B cell (primary cell): ENCODE measurements around the gene ENOX1. TPM values are rescaled to one million over a fixed set of nuclear protein-coding genes. Genes with fewer than 3 reads are reported as not detected.

Source experiments
- ATAC-seq: fragments of 200-7000 bp; cut with Tn5 transposase; one replicate; pipeline ENCODE4 v1.10.0; 2021; ENCODE audit warnings: low read depth, mild to moderate bottlenecking, moderate number of reproducible peaks, moderate library complexity
- CTCF ChIA-PET: fragments of 350-600 bp; sonication (Branson Sonifier 250); formaldehyde crosslinking; loops from one replicate; lab custom pipeline; 2021; ENCODE audit warnings: antibody characterized with exemption, inconsistent platforms; lab: Charles Lee
- POLR2A ChIA-PET: fragments of 350-600 bp; sonication (Branson Sonifier 250); formaldehyde crosslinking; loops from one replicate; lab custom pipeline; 2021; ENCODE audit warnings: antibody characterized with exemption; lab: Charles Lee
- DNase-seq: peaks from one replicate; pipeline ENCODE4 v3.0.0; 2013
- H2AFZ ChIP-seq: 2 replicates; pipeline ENCODE4 v1.6.1; 2012; ENCODE audit warnings: mild to moderate bottlenecking, low read depth, low read length; ENCODE audit not compliant: insufficient read depth, poor library complexity, severe bottlenecking
- H3K27ac ChIP-seq, 2 donors: 1 replicate in 1 of 2; 2 replicates in 1 of 2; pipeline ENCODE4 v1.5.1; 2012 to 2013; ENCODE audit warnings: low read length in 2 of 2, mild to moderate bottlenecking in 2 of 2, moderate library complexity in 1 of 2
- H3K27me3 ChIP-seq, 4 experiments: fragments of 200-600 bp in 1 of 4; sonication (generic) in 1 of 4; replicated peaks in 1 of 4; 1 replicate in 2 of 4; 2 replicates in 2 of 4; pipeline versions ENCODE4 v1.6.1 to v1.7.0; 2013 to 2016; ENCODE audit warnings: low read length in 3 of 4, mild to moderate bottlenecking in 2 of 4, mixed read lengths in 1 of 4, moderate library complexity in 1 of 4; ENCODE audit not compliant: insufficient read depth in 4 of 4, control insufficient read depth in 3 of 4; ENCODE audit errors: control extremely low read depth in 1 of 4
- H3K36me3 ChIP-seq, 2 experiments: replicated peaks in 1 of 2; 1 replicate in 1 of 2; 2 replicates in 1 of 2; pipeline versions ENCODE4 v1.6.1 to v1.7.1; 2013; ENCODE audit warnings: low read length in 1 of 2; ENCODE audit not compliant: insufficient read depth in 2 of 2, control insufficient read depth in 1 of 2; ENCODE audit errors: control extremely low read depth in 1 of 2, extremely low read depth in 1 of 2
- H3K4me1 ChIP-seq, 2 donors: fragments of 200-600 bp in 1 of 2; sonication (generic) in 1 of 2; 1 replicate in 1 of 2; 2 replicates in 1 of 2; pipeline versions ENCODE4 v1.5.1 to v1.6.1; 2013 to 2017; ENCODE audit warnings: low read length in 2 of 2; ENCODE audit not compliant: control insufficient read depth in 2 of 2, insufficient read depth in 2 of 2
- H3K4me2 ChIP-seq: replicated peaks from 2 replicates; pipeline ENCODE3; 2012; ENCODE audit warnings: mild to moderate bottlenecking, low read depth, low read length; ENCODE audit not compliant: poor library complexity, severe bottlenecking
- H3K4me3 ChIP-seq, 5 experiments: fragments of 200-600 bp in 1 of 5; sonication (generic) in 1 of 5; 1 replicate in 3 of 5; 2 replicates in 2 of 5; pipeline versions ENCODE4 v1.5.1 to v1.7.0; 2011 to 2016; ENCODE audit warnings: low read length in 4 of 5, mild to moderate bottlenecking in 4 of 5, low read depth in 2 of 5, control low read depth in 1 of 5, moderate library complexity in 1 of 5; ENCODE audit not compliant: insufficient read depth in 1 of 5; ENCODE audit errors: control extremely low read depth in 1 of 5, extremely low read depth in 1 of 5
- H3K79me2 ChIP-seq: fragments of 200-600 bp; sonication (generic); one replicate; pipeline ENCODE4 v1.6.0; 2016; ENCODE audit warnings: low read length; ENCODE audit not compliant: control insufficient read depth, insufficient read depth
- H3K9ac ChIP-seq: fragments of 200-600 bp; sonication (generic); 2 replicates; pipeline ENCODE4 v1.6.1; 2017; ENCODE audit warnings: mild to moderate bottlenecking, low read length, moderate library complexity
- H3K9me3 ChIP-seq, 3 donors: one replicate each; pipeline versions ENCODE4 v1.6.1 to v1.7.1; 2013; ENCODE audit warnings: low read length in 2 of 3; ENCODE audit not compliant: control insufficient read depth in 2 of 3, insufficient read depth in 1 of 3; ENCODE audit errors: control extremely low read depth in 1 of 3
- H4K20me1 ChIP-seq: 2 replicates; pipeline ENCODE4 v1.6.0; 2012; ENCODE audit warnings: mild to moderate bottlenecking, low read length; ENCODE audit not compliant: insufficient read depth, control insufficient read depth, poor library complexity, severe bottlenecking
- H3K27ac Mint-ChIP-seq: one replicate; pipeline ENCODE4 v1.8.0; 2021; ENCODE audit warnings: mixed read lengths
- H3K27me3 Mint-ChIP-seq: one replicate; pipeline ENCODE4 v1.8.0; 2021; ENCODE audit warnings: mixed read lengths
- H3K4me1 Mint-ChIP-seq: one replicate; pipeline ENCODE4 v1.8.0; 2021; ENCODE audit warnings: mixed read lengths
- H3K4me3 Mint-ChIP-seq: one replicate; pipeline ENCODE4 v1.8.0; 2021; ENCODE audit warnings: mixed read lengths
- H3K9me3 Mint-ChIP-seq: one replicate; pipeline ENCODE4 v1.8.0; 2022; ENCODE audit warnings: mixed read lengths; ENCODE audit not compliant: insufficient read depth
- CTCF ChIP-seq: fragments of 200-600 bp; IDR thresholded peaks from one replicate; pipeline ENCODE4 v1.8.0; 2022; ENCODE audit warnings: antibody characterized with exemption, mild to moderate bottlenecking
- EZH2 ChIP-seq: IDR thresholded peaks from 2 replicates; pipeline ENCODE4 v1.6.1; 2012; ENCODE audit warnings: borderline replicate concordance, low read depth, mild to moderate bottlenecking, moderate library complexity, low read length; ENCODE audit not compliant: insufficient read depth, poor library complexity, severe bottlenecking
- whole genome bisulfite sequencing: methylation state at CpG from one replicate; pipeline ENCODE4 v1.1.5; 2013; ENCODE audit warnings: missing lambda C conversion rate; ENCODE audit not compliant: insufficient coverage; 5-methylcytosine and 5-hydroxymethylcytosine counted together
- intact Hi-C: fragments of 100-400 bp; cut with micrococcal nuclease; formaldehyde crosslinking; loops from one replicate; pipeline ENCODE4 v1.10.0; 2022
- polyA plus RNA-seq: library from polyadenylated mRNA; depleted of rRNA; stranded (reverse); fragments of >200 nt; gene quantifications from 2 replicates; pipeline ENCODE4 v1.2.3, GENCODE V29; 2012
- total RNA-seq, 2 donors: library from RNA; stranded (reverse); fragments of 120-200 nt in 1 of 2; gene quantifications; 1 replicate in 1 of 2; 2 replicates in 1 of 2; pipeline versions ENCODE4 v1.2.3 to v1.2.4, GENCODE V29; 2013 to 2022

ENOX1 gene
- total and polyA plus RNA-seq, 2 donors (not counting 1 experiment from before 2014, with no cell fraction given): not detected

DNA sequence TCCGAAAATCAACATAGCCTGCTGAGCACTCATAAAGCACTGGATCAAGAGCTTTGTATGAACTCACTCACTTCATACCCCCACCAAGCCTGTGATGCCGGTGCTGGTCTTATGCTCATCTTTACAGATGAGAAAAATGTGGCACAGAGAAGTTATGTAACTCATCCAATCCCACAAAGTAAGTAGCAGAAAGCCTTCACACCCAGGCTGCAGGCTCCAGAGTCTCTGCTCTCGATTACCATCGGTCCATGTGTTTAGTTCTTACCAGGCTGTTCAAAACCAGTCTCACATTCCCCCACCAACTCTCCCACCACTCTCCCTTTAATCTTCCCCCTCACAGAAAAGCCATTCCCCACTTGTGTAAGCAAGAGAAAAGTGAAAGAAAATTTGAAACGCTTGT, 487.4 kb downstream of the ENOX1 start:
- WGBS: 86% methylated on average over 4 of the region's 5 CpGs

DNA sequence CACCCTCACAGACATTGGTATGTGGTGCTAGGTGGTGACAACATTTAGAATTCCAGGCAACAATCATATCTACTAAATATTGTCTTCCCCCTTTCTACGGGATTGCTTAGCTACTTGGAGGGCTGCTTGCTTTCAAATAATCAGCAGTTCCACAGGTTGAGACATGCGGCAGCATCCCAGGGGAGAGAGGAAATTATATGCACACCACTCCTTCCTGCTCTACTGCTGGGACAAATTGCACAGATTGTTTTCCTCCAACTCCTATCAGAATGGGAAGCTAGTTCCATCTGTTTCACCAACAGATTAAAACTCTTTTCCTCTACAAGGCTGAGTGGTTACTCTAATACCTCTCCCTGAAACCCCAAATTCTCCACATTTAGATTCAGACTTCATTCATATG, 488.0 kb downstream of the ENOX1 start:
- CTCF ChIA-PET: no interaction called here
- POLR2A ChIA-PET: no interaction called here
- Mint-ChIP-seq H3K9me3 (no peaks in the 10 kb centered on the region), H3K4me3 (no peak overlapping the region), H3K27me3 (peaks cover 32% of the 10 kb centered on the region), H3K4me1 (no peaks in the 10 kb centered on the region), H3K27ac (no peak overlapping the region)
- no peak for DNase-seq
- no peak overlapping the region for H3K4me3 ChIP-seq
- H4K20me1 ChIP-seq: no peaks in the 10 kb centered on the region
- no peaks in the 10 kb centered on the region for H3K4me1 ChIP-seq
- no peaks in the 10 kb centered on the region for H3K27me3 ChIP-seq
- no peak overlapping the region for H3K27ac ChIP-seq
- H3K9ac ChIP-seq: no peak overlapping the region
- no CpG with 5 or more reads among the region's 2 CpGs for WGBS
- intact Hi-C loops: no loop called here
- H3K4me2 ChIP-seq: no peak overlapping the region
- H2AFZ ChIP-seq: no peak overlapping the region
- TF ChIP-seq EZH2 (no peak), CTCF (no peak)
- ATAC-seq: no peak
- no peaks in the 10 kb centered on the region for H3K9me3 ChIP-seq
- H3K79me2 ChIP-seq: no peaks in the 10 kb centered on the region
- no peaks in the 10 kb centered on the region for H3K36me3 ChIP-seq

More for the DNA sequence above, 487.4 kb downstream of the ENOX1 start:
- H3K4me3 Mint-ChIP-seq: no peak overlapping the region
- Histone ChIP-seq H4K20me1 (no peaks in the 10 kb centered on the region), H3K79me2 (no peaks in the 10 kb centered on the region), H3K4me1 (no peaks in the 10 kb centered on the region), H3K36me3 (no peaks in the 10 kb centered on the region), H3K9me3 (no peaks in the 10 kb centered on the region), H3K27me3 (no peaks in the 10 kb centered on the region), H3K4me2 (no peak overlapping the region), H3K9ac (no peak overlapping the region), H3K27ac (no peak overlapping the region), H2AFZ (no peak overlapping the region), H3K4me3 (no peak overlapping the region)
- TF ChIP-seq EZH2: no peak
- TF ChIP-seq CTCF: no peak
- ChIA-PET CTCF (no interaction called here), POLR2A (no interaction called here)
- no peaks in the 10 kb centered on the region for H3K4me1 Mint-ChIP-seq
- H3K9me3 Mint-ChIP-seq: no peaks in the 10 kb centered on the region
- intact Hi-C loops: no loop called here
- DNase-seq (no peak), ATAC-seq (no peak)
- H3K27ac Mint-ChIP-seq: no peak overlapping the region
- peaks cover 32% of the 10 kb centered on the region for H3K27me3 Mint-ChIP-seq
